Measurements from ENCODE around the gene ANK3.

Gene ANK3

DNA sequence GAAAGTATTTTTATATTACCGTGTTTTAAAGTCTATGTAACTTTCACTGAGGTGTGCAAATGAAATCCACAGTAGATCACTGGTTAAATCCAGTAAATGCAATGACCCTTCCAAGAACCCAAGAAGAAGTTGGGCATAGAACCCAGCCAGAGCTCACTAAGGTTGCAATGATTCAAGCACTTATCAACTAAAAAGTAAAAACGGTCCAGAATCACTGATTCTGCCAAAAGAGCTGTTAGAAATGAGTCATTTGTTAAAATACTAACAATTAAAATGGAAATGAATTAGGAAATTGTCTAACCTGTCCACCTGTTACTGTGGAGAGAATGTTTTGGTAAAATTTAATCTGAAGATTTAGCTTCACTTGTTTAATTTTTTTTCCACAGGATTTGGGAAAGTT is 74.4 kb downstream of the ANK3 start:
- TF ChIP-seq CTCF (IDR thresholded peaks at IDR 0.05) = no peak
- Histone ChIP-seq H3K4me1 (peaks cover 0 to 7% (median 0%) of the 10 kb centered on the region in 4 donors), H3K9me3 (no peaks in the 10 kb centered on the region), H3K27me3 (no peaks in the 10 kb centered on the region), H3K36me3 (no peaks in the 10 kb centered on the region), H3K27ac (no peak overlapping the region), H3K4me3 (no peak overlapping the region)
- intact Hi-C loops (cut with DNase I; ENCODE audit: low total_unique reads) = no loop called here
- DNase-seq = no peak

DNA sequence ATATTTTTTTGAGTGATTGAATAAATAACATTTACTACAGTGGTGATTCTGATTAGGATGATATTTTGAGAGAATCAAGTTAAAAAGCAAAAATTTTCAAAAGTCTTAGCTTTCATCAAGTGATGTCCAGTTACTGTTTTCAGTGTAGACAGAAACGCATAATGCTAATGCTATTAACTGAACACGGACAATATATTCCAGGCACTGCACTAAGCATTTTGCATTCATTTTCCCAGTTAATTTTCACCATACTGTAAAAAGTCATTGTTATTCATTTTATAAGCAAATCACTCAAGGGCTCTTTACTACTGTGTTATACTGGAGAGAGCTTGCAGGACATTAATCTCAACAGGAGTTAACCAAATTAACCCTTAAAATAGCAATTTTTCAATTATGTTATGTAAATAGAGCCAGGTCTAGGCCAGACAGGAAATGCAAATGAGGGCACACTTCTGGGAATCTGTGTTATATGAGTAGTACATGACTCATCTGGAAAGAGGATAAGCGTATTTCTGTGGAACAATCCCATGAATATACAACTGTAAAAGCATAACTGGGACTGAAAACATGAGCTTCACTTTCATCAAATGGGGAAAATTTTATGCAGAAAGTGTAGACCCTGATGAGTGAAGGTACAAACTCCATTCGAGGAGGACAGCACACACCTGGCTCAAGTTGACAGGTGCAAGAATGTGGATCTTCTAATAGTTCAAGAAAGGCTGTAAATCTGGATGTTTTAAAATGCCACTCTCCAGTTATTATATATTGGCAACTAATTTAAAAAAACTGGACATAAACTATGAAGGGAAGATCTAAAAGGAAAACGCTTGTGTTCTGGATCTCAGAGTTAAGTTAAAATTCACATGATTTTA is 75.4 kb downstream of the ANK3 start:
- no peak overlapping the region for H3K4me3 ChIP-seq
- no peak for TF ChIP-seq CTCF (IDR thresholded peaks at IDR 0.05)
- H3K27me3 ChIP-seq = no peaks in the 10 kb centered on the region
- peaks cover 0 to 7% (median 0%) of the 10 kb centered on the region in 4 donors for H3K4me1 ChIP-seq
- H3K9me3 ChIP-seq = no peaks in the 10 kb centered on the region
- no peak for DNase-seq
- intact Hi-C loops (cut with DNase I; ENCODE audit: low total_unique reads) = no loop called here
- no peaks in the 10 kb centered on the region for H3K36me3 ChIP-seq
- no peak overlapping the region for H3K27ac ChIP-seq

GRCh38 chr10:60313589-60313952 is 76.1 kb downstream of the ANK3 start:
- Histone ChIP-seq H3K36me3 (no peaks in the 10 kb centered on the region), H3K4me1 (peaks cover 0 to 7% (median 0%) of the 10 kb centered on the region in 4 donors), H3K4me3 (no peak overlapping the region), H3K27ac (no peak overlapping the region), H3K27me3 (no peaks in the 10 kb centered on the region), H3K9me3 (no peaks in the 10 kb centered on the region)
- intact Hi-C loops (cut with DNase I; ENCODE audit: low total_unique reads) = no loop called here
- no peak for DNase-seq
- TF ChIP-seq CTCF (IDR thresholded peaks at IDR 0.05) = no peak

- intact Hi-C loops (cut with DNase I; ENCODE audit: low total_unique reads) = no loop called here
Measured at GRCh38 chr10:60312818-60313588, 76.7 kb downstream of the ANK3 start.

DNA sequence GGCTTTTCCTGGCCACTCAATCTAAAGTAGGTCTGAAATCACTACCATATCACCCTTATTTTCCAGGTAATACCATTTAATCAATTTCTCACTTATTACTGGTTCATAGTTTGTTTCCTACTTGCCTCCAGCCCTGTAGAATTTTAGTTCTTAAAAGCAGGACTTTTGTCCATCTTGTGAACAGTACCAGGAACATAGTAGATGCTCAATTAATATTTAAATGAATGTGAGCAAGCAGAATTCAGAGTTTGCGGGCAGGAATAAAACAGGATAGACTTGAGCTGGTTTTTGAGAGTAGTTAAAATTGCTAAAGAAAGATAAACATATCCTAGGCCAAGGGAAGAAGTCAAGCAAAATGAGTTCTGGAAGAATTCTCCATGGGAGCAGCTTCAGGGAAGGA is 77.9 kb downstream of the ANK3 start:
- no peak for TF ChIP-seq CTCF (IDR thresholded peaks at IDR 0.05)
- Histone ChIP-seq H3K4me1 (peaks cover 0 to 7% (median 0%) of the 10 kb centered on the region in 4 donors), H3K36me3 (no peaks in the 10 kb centered on the region), H3K27ac (no peak overlapping the region), H3K27me3 (no peaks in the 10 kb centered on the region), H3K4me3 (no peak overlapping the region), H3K9me3 (no peaks in the 10 kb centered on the region)
- DNase-seq = no peak
- intact Hi-C loops (cut with DNase I; ENCODE audit: low total_unique reads) = no loop called here

More at GRCh38 chr10:60312818-60313588, 76.7 kb downstream of the ANK3 start:
- Histone ChIP-seq H3K4me3 (no peak overlapping the region), H3K4me1 (peaks cover 0 to 7% (median 0%) of the 10 kb centered on the region in 4 donors), H3K9me3 (no peaks in the 10 kb centered on the region), H3K27me3 (no peaks in the 10 kb centered on the region), H3K36me3 (no peaks in the 10 kb centered on the region), H3K27ac (no peak overlapping the region)
- no peak for TF ChIP-seq CTCF (IDR thresholded peaks at IDR 0.05)
- no peak for DNase-seq
